Activated CD4-positive, alpha-beta T cell treated with anti-CD3 and anti-CD28 coated beads, Interleukin-2, Interleukin-4, amounts not matched to agents 100 ng/mL and 50 ng/mL, durations not matched to agents 16 hours and 8 hours (primary cell): ENCODE data around the gene PSMA6.
"Not testable (repeated sequence)": the region's sequence is repeated elsewhere in the genome, so short reads cannot be mapped to it uniquely, and the experiment has no call there.

ENCODE experiments used
- DNase-seq: peaks from one replicate; pipeline ENCODE4 v3.0.0-alpha.2; 2020; ENCODE audit warnings: low spot score

The PSMA6 gene

GRCh38 chr14:35285168-35286002 lies 6.8 kb upstream of the PSMA6 start:
- peak; percentile 73 for DNase-seq

DNA sequence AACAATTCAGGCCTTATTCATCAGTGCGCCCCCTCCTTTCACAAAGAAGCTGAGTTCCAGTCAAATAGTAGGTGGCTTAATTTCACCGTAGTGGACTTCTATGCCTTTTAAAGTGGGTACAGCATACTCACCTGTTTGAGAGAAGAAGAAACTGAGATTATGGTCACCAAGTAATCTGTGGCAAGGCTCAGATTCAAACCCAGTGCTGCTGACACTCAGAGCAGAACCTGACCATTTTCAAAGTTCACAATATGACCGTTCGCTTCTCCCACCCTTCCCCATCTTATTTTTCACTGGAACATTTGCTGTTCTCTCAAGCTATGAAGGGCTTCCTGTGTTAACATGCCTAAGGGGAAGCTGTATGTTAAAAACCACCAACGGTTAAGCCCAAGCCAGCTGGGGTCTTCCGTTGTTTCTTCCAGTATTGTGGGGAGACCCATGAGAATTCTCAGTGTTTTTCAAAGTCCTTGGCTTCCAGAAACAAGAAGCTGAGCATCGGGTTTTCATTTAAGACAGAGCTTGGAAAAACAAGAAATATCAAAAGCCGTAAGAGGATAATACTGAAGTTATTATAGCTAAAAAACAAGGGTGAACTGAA lies 6.1 kb upstream of the PSMA6 start:
- DNase-seq, result no peak

DNA sequence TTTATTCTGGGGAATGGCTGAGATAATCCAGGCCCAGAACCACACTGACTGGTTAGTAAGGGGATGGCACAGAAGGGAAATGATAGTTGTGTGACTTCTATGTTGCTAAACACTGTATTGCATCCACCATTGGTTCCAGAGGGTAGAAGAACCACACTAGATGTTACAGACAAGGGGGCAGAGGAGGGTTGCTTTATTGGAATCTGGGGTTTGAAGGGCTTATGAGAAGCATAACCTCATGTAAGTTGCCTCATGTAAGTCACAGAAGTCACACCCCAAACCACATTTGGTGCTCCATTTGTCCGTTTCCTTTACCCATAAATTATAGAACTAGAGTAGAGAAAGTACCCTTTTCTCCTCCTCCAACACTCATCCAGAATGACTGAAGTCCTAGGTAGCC lies 5.5 kb upstream of the PSMA6 start:
- DNase-seq, result peak; percentile 56

GRCh38 chr14:35287431-35288013 lies 4.7 kb upstream of the PSMA6 start:
- peak; percentile 66 for DNase-seq

DNA sequence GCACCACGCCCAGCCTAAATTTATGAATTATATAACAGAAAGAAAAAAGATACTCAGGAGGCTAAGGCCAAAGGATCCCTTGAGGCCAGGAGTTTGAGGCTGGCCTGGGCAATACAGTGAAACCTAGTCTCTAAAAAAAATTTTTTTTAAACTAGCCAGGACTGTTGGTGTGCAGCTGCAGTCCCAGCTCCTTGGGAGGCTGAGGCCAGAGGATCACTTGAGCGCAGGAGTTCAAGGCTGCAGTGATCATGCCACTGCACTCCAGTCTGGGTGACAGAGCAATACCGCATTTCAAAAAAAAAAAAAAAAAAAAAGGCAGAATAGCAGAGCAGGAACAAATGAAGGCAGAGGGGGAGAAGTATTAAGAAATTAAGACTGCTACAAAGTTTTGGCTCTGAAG lies 2.6 kb upstream of the PSMA6 start:
- no peak for DNase-seq

DNA sequence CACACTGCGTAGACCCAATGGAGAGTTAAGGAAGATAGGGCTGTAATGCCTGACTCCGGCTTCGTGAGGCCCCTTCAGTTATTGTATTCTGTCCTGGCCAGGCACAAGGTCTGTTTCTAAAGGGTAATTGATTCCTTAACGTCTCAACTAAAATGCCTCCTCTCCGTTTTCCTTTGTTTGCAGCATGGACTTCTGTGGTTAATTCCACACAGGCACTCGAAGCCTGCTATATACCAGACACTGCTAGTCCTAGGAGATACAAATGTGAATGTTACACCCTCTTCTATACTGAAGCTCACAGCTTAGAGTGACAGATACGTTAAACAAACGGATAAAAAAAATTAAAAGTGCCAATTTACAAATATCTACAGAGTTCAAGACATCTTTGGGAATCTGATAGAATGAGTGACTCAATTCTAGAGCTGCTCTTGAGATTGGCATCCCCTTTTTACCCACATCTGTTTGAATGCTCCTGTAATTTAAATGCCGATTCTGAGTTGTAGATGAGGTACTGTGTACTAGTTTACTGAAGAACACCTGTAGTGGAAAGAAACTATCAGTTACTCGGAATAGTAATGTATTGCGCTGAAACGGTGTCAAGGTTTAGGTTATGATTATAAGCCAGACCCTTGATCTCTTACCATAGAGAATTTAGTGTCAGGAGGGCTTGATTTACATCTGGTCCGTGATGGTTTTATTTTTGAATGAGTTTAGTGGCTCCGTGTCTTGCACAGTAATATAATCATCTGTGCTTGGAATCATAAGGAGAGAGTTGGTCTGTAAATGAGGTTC lies 784 bp downstream of the PSMA6 start:
- DNase-seq, result no peak

DNA sequence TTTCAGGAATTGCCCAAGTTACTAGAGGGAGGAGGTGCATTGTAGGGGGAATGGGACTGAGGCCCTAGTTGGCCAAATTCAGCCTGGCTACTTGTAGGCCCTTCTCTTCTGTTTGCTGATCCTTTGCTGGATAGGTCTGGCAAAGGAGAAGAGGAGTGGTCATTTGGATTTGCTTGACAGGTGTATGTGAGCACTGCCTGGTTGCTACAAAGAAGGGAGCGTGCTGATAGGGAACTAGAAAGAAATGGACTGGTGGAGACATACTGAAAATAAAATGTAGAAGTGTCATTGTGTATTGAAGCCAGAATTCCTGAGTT lies 3.6 kb downstream of the PSMA6 start:
- no peak for DNase-seq

GRCh38 chr14:35296545-35296944 lies 4.4 kb downstream of the PSMA6 start:
- no peak for DNase-seq

- DNase-seq, result no peak
Measured at GRCh38 chr14:35297706-35298105, 5.5 kb downstream of the PSMA6 start.

DNA sequence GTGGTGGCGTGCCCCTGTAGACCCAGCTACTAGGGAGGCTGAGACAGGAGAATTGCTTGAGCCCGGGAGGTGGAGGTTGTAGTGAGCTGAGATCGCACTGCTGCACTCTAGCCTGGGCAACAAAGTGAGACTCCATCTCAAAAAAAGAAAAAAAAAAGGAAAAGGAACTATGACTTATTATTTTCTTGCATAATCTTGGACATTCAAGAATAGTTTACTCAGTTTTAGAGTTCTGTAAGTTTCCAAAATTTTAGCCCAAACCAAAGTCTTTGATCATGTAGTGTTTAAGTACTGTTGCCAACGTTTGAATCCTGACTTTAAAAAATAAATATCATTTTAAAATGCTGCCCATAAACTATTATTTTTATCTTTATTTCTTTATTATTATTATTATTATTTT lies 6.2 kb downstream of the PSMA6 start:
- DNase-seq, result no peak

DNA sequence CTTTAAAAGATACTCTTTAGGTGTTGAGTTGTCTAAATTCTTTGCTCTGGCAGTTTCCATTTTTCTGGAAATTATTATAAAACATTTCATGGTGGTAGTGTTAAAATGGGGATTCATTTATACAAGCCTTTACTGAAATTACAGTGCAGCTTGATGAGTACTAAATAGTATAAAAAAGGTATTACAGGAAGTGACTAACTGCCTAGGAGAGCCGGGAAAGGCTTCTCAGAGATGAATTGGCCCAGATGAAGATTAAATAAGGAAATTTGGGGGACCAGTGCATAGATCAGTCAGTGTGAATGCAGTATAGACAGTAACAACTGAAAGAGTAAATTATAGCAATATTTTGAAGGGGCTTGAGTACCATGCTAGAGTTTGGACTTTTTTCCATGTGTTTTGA lies 7.5 kb downstream of the PSMA6 start:
- no peak for DNase-seq

DNA sequence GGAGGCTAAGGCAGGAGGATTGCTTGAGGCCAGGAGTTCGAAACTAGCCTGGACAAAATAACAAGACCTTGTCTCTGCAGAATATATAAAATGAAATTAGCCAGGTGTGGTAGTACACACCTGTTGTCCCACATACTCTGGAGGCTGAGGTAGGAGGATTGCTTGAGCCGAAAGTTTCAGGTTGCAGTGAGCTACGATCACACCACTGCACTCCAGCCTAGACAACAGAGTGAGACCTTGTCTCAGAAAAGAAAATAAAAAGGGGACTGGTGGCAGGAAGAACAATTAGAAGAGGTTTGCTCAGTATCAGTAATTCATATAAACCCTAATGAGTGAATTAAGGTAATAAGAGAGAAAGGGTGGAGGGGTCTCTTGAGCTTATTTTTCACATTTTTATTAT lies 8.0 kb downstream of the PSMA6 start:
- DNase-seq, result no peak

DNA sequence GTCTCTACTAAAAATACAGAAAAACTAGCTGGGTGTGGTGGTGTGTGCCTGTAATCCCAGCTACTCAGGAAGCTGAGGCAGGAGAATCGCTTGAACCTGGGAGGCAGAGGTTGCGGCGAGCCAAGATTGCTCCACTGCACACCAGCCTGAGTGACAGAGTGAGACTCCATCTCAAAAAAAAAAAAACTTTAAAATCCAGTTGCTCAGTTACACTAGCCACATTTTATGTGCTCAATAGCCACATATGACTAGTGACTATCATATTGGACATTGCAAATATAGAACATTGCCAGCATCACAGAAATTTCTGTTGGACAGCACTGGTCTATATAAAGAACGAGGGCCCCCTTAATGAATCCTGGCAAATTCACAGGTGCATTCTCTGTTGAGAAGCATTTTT lies 9.2 kb downstream of the PSMA6 start:
- DNase-seq, result not testable (repeated sequence)

GRCh38 chr14:35301735-35302528 lies 9.8 kb downstream of the PSMA6 start:
- peak; percentile 46 for DNase-seq

DNA sequence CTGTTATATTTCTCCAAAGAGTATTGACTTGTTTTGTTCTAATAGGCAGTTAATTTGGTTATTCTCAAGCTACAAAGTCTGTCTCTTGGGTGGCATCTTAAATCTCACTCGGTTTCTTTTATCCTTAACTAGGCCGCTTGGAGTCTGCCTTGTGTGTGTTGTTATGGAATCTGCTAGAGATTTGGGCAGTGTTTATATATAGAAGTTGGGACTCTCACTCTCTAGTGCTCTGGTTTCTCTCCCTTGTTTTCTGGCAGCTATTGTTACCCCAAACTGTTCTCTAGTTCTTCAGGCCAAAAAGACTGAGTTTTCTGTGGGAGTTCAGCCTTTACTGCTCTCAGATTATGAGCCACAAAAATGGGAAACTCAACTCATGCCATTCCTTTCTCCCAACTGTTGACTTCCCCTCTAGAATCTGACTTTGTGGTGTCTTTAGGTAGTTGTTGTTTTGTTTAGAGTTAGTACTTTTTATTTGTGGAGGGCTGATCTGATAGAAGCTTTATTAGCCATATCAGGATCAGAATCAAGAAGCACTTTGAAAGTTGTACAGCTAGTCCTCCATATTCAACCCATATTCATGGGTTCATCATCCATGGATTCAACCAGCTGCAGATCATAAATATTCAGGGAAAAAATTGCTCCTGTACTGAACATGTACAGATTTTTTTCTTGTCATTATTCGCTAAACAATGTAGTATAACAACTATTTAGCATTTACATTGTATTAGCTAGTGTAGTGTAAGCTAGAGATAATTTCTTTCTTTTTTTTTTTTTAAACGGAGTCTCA lies 11.2 kb downstream of the PSMA6 start:
- DNase-seq, result no peak

- no peak for DNase-seq
Measured at GRCh38 chr14:35304812-35305462, 12.8 kb downstream of the PSMA6 start.

GRCh38 chr14:35305633-35306032 lies 13.5 kb downstream of the PSMA6 start:
- DNase-seq, result no peak

DNA sequence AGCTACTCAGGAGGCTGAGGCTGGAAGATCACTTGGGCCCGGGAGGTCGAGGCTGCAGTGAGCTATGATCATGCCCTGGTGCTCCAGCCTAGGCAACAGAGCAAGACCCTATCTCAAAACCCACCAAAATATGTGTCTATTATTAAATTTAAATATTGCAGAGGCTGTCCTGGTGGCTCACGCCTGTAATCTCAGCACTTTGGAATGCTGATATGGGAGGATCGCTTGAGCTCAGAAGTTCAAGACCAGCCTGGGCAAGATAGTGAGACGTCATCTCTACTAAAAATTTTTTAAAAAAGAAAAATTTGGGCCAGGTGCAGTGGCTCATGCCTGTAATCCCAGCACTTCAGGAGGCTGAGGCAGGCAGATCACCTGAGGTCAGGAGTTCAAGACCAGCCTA lies 13.9 kb downstream of the PSMA6 start:
- no peak for DNase-seq

DNA sequence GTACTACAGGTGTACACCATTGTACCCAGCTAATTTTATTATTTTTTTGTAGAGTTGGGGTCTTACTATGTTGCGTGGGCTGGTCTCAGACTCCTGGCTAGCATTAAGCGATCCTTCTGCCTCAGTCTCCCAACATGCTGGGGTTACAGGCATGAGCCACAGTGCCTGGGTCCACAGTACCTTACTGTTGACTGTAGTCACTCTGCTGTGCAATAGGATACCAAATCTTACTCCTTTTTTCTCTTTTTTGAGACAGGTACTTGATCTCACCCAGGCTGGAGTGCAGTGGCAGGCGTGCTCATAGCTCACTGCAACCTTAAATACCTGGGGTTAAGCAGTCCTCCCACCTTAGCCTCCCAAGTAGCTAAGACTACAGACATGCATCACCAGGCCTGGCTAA lies 25.6 kb downstream of the PSMA6 start:
- no peak for DNase-seq

DNA sequence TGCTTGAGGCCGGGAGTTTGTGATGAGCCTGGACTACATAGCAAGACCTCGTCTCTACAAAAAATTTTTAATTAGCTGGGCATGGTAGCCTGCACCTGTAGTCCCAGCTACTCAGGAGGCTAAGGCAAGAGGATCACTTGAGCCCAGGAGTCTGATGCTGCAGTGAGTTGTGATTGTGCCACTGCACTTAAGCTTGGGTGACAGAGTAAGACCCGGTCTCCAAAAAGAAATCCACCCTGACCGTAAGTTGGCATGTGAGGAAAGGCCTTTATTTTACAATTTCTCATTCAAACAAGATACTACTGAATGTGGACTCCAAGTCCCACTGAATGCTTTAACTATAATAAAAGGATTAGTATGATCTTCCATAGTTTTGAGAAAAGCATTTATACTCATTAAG lies 27.3 kb downstream of the PSMA6 start:
- DNase-seq, result no peak

GRCh38 chr14:35320472-35320871 lies 28.3 kb downstream of the PSMA6 start:
- DNase-seq, result no peak
